ENCODE data around the gene OR10A3. TPM values are rescaled to one million over a fixed set of nuclear protein-coding genes. Genes with fewer than 3 reads are reported as not detected.

Gene OR10A3
- total and polyA plus RNA-seq, 7 donors = not detected

DNA sequence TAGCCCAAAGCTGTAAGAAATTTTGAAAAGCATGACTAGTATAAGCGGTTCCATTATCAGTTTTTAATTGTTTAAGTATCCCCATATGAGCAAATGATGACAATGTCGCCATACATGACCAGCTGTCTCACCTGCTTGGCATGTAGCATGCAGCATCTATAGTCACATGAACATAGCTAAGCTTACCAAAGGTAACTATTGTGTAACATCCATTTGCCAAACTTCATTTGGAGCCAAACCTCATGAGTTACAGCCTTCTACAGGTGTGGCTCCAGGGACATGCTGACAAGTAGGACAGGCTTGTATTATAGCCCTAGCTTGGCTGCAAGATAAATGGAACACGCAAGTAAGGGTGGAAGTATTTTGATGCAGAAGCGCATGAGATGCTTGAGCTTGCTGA, 40.8 kb downstream of the OR10A3 start:
- 80 to 83% (median 82%) methylated on average over 4 of the region's 4 CpGs for WGBS, 3 donors
- ATAC-seq (no peak), DNase-seq (no peak)
- no peak for TF ChIP-seq CTCF (IDR thresholded peaks at IDR 0.05)
- no peak overlapping the region for H3K4me3 ChIP-seq
- intact Hi-C loops (cut with DNase I) = no loop called here
- no peak overlapping the region for H3K27ac ChIP-seq
- no peaks in the 10 kb centered on the region for H3K36me3 ChIP-seq (ENCODE audit: insufficient read depth in 1 of 2, low read depth in 1 of 2)
- H3K27me3 ChIP-seq (ENCODE audit: insufficient read depth in 3 of 3, low read length in 2 of 3) = peaks cover 0 to 4% (median 0%) of the 10 kb centered on the region in 3 donors
- no peaks in the 10 kb centered on the region for H3K9me3 ChIP-seq
- no peaks in the 10 kb centered on the region for H3K4me1 ChIP-seq

GRCh38 chr11:7899418-7899817, 42.1 kb downstream of the OR10A3 start:
- DNase-seq = no peak
- WGBS, 3 donors = 71 to 73% (median 72%) methylated on average over 4 of the region's 4 CpGs
- intact Hi-C loops (cut with DNase I) = no loop called here

DNA sequence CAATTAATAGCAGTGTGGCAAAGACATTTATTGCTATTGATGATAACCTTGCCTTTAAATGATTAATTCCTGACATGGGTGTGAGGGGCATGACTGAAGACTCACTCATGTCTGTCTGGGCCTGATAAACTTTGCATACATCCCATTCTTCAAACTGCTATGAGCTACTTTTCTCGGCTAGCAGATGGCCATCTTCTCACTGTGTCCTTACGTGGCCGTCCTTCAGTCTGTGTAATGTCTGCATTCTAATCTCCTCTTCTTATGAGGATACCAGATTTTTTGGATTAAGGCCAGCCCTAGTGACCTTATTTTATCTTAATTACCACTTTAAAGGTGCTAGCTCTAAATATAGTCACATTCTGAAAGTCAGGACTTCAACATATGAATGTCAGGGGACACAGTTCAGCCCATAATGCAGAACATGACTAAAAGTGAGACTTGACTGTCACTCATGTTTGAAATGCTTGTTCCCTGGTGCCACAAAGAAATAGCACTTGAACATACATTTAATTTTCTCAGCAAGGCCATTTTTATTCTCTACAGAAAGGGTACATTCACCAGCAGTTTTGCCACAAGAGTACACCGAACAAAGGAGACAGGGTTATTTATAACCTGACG, 42.7 kb downstream of the OR10A3 start:
- ATAC-seq (no peak), DNase-seq (no peak)
- no peak overlapping the region for H3K4me3 ChIP-seq
- WGBS, 3 donors = 72 to 82% (median 79%) methylated on average over 5 of the region's 5 CpGs
- no peaks in the 10 kb centered on the region for H3K9me3 ChIP-seq
- no peak for TF ChIP-seq CTCF (IDR thresholded peaks at IDR 0.05)
- no peaks in the 10 kb centered on the region for H3K36me3 ChIP-seq (ENCODE audit: insufficient read depth in 1 of 2, low read depth in 1 of 2)
- no peak overlapping the region for H3K27ac ChIP-seq
- peaks cover 0 to 1% (median 0%) of the 10 kb centered on the region in 3 donors for H3K27me3 ChIP-seq (ENCODE audit: insufficient read depth in 3 of 3, low read length in 2 of 3)
- intact Hi-C loops (cut with DNase I) = no loop called here
- no peaks in the 10 kb centered on the region for H3K4me1 ChIP-seq

More at GRCh38 chr11:7899418-7899817, 42.1 kb downstream of the OR10A3 start:
- Histone ChIP-seq H3K4me3 (no peak overlapping the region), H3K36me3 (ENCODE audit: insufficient read depth in 1 of 2, low read depth in 1 of 2) (no peaks in the 10 kb centered on the region), H3K9me3 (no peaks in the 10 kb centered on the region), H3K27ac (no peak overlapping the region), H3K27me3 (ENCODE audit: insufficient read depth in 3 of 3, low read length in 2 of 3) (peaks cover 0 to 4% (median 0%) of the 10 kb centered on the region in 3 donors), H3K4me1 (no peaks in the 10 kb centered on the region)
- TF ChIP-seq CTCF (IDR thresholded peaks at IDR 0.05) = no peak
- no peak for ATAC-seq

GRCh38 chr11:7896009-7896785, 45.3 kb downstream of the OR10A3 start:
- intact Hi-C loops (cut with DNase I) = no loop called here
- TF ChIP-seq CTCF (IDR thresholded peaks at IDR 0.05) = no peak
- Histone ChIP-seq H3K4me1 (no peaks in the 10 kb centered on the region), H3K27me3 (ENCODE audit: insufficient read depth in 3 of 3, low read length in 2 of 3) (no peaks in the 10 kb centered on the region), H3K9me3 (no peaks in the 10 kb centered on the region), H3K4me3 (no peak overlapping the region), H3K36me3 (ENCODE audit: insufficient read depth in 1 of 2, low read depth in 1 of 2) (no peaks in the 10 kb centered on the region), H3K27ac (no peak overlapping the region)
- ATAC-seq (no peak), DNase-seq (no peak)
- WGBS, 3 donors = 16 to 26% (median 20%) methylated on average over 1 of the region's 1 CpG
